Activated naive CD8-positive, alpha-beta T cell treated with anti-CD3 and anti-CD28 coated beads, Interleukin-2, amount 10 ng/mL, durations not matched to agents 7 days and 5 days (primary cell): ENCODE measurements around the gene CSNK2A3. TPM values are rescaled to one million over a fixed set of nuclear protein-coding genes. Genes with fewer than 3 reads are reported as not detected.
A peak's percentile ranks its signal among the peaks of the same experiment; 100 is the strongest.

Experiments used
- ATAC-seq: fragments of 150-1000 bp; cut with Tn5 transposase; one replicate; pipeline ENCODE4 v1.10.0; 2021; ENCODE audit warnings: low read depth, moderate library complexity
- POLR2A ChIA-PET: fragments of 350-600 bp; sonication (Branson Sonifier 250); formaldehyde crosslinking; loops from one replicate; lab custom pipeline; 2021; ENCODE audit warnings: antibody characterized with exemption; lab: Charles Lee
- DNase-seq: peaks from one replicate; pipeline ENCODE4 v3.0.0; 2021
- H3K27ac Mint-ChIP-seq: one replicate; pipeline ENCODE4 v1.8.0; 2022; ENCODE audit warnings: mild to moderate bottlenecking, mixed read lengths
- H3K27me3 Mint-ChIP-seq: one replicate; pipeline ENCODE4 v1.8.0; 2022; ENCODE audit warnings: mild to moderate bottlenecking, moderate library complexity, mixed read lengths
- H3K36me3 Mint-ChIP-seq: one replicate; pipeline ENCODE4 v1.8.0; 2021; ENCODE audit warnings: mild to moderate bottlenecking, mixed read lengths
- H3K4me1 Mint-ChIP-seq: one replicate; pipeline ENCODE4 v1.8.0; 2021; ENCODE audit warnings: mixed read lengths
- H3K4me3 Mint-ChIP-seq: one replicate; pipeline ENCODE4 v1.8.0; 2022; ENCODE audit warnings: mild to moderate bottlenecking, moderate library complexity, mixed read lengths
- H3K9me3 Mint-ChIP-seq: one replicate; pipeline ENCODE4 v1.8.0; 2021; ENCODE audit warnings: mixed read lengths
- total RNA-seq, 2 experiments: library from RNA; stranded (reverse); gene quantifications; one replicate each; pipeline ENCODE4 v1.2.3, GENCODE V29; 2021

The CSNK2A3 gene
- total RNA-seq, 2 experiments from 2014 or later: 1.2 to 1.4 TPM

GRCh38 chr11:11344045-11344444 is 9.0 kb downstream of the CSNK2A3 start:
- DNase-seq (no peak), ATAC-seq (peak; percentile 78)
- H3K27ac Mint-ChIP-seq: no peak overlapping the region
- POLR2A ChIA-PET: no interaction called here
- H3K9me3 Mint-ChIP-seq: no peaks in the 10 kb centered on the region
- peaks cover 2% of the 10 kb centered on the region for H3K27me3 Mint-ChIP-seq
- no peaks in the 10 kb centered on the region for H3K36me3 Mint-ChIP-seq
- peaks cover 5% of the 10 kb centered on the region for H3K4me1 Mint-ChIP-seq
- no peak overlapping the region for H3K4me3 Mint-ChIP-seq

DNA sequence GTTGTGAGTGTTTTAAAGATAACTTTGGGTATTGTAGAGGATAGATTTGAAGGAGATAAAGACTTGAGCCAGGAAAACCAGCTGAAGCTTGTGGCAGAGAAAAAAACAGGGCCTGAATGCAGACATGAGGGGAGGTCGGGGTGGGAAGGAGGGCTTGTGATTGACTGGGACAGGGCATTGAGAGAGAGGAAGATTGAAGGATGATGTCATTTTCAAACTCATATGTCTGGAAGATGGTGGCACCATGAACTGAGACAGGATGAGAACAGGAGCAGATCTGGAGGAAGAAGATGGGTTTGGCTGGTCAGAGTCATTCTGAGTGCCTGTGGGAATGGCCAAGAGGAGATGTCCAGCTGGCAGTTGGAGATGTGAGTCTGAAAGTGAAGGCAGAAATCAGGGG is 14.7 kb downstream of the CSNK2A3 start:
- H3K9me3 Mint-ChIP-seq: no peaks in the 10 kb centered on the region
- POLR2A ChIA-PET: no interaction called here

GRCh38 chr11:11336664-11337063 is 16.4 kb downstream of the CSNK2A3 start:
- no peak for ATAC-seq
- Mint-ChIP-seq H3K4me1 (peaks cover 2% of the 10 kb centered on the region), H3K36me3 (no peaks in the 10 kb centered on the region), H3K27me3 (no peaks in the 10 kb centered on the region), H3K4me3 (no peak overlapping the region), H3K9me3 (no peaks in the 10 kb centered on the region), H3K27ac (no peak overlapping the region)
- no peak for DNase-seq
- POLR2A ChIA-PET: no interaction called here

More for the DNA sequence above, 14.7 kb downstream of the CSNK2A3 start:
- no peak for DNase-seq
- H3K27ac Mint-ChIP-seq: no peak overlapping the region
- ATAC-seq: no peak
- no peaks in the 10 kb centered on the region for H3K27me3 Mint-ChIP-seq
- H3K36me3 Mint-ChIP-seq: no peaks in the 10 kb centered on the region
- H3K4me3 Mint-ChIP-seq: no peak overlapping the region
- H3K4me1 Mint-ChIP-seq: peaks cover 2% of the 10 kb centered on the region

GRCh38 chr11:11335043-11335442 is 18.0 kb downstream of the CSNK2A3 start:
- no peak for ATAC-seq
- H3K4me1 Mint-ChIP-seq: peaks cover 2% of the 10 kb centered on the region
- no peaks in the 10 kb centered on the region for H3K36me3 Mint-ChIP-seq
- H3K27me3 Mint-ChIP-seq: no peaks in the 10 kb centered on the region
- H3K9me3 Mint-ChIP-seq: no peaks in the 10 kb centered on the region
- no peak for DNase-seq
- no peak overlapping the region for H3K27ac Mint-ChIP-seq
- H3K4me3 Mint-ChIP-seq: no peak overlapping the region
- POLR2A ChIA-PET: no interaction called here

DNA sequence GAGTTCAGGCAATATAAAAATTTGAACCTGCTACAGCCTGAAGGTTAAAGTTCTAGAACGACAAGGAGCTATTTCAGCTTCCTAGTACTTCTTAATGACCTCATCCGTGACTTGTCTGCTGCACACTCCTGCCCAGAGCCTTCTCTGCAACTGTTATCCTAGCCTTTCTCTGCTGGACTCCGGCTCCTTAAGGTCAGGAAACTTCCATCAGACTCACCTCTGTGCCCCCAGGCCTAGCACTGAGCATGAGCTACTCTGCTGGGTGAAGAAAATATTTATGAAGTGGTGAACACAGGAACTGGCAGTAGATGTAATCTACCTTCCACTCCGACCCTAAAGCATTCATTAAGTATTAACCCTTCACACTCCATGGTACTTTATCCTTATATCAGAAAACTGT is 18.4 kb downstream of the CSNK2A3 start:
- POLR2A ChIA-PET: no interaction called here
- Mint-ChIP-seq H3K4me3 (no peak overlapping the region), H3K9me3 (no peaks in the 10 kb centered on the region), H3K27me3 (no peaks in the 10 kb centered on the region), H3K27ac (no peak overlapping the region), H3K4me1 (peaks cover 2% of the 10 kb centered on the region), H3K36me3 (no peaks in the 10 kb centered on the region)
- DNase-seq: no peak
- no peak for ATAC-seq

DNA sequence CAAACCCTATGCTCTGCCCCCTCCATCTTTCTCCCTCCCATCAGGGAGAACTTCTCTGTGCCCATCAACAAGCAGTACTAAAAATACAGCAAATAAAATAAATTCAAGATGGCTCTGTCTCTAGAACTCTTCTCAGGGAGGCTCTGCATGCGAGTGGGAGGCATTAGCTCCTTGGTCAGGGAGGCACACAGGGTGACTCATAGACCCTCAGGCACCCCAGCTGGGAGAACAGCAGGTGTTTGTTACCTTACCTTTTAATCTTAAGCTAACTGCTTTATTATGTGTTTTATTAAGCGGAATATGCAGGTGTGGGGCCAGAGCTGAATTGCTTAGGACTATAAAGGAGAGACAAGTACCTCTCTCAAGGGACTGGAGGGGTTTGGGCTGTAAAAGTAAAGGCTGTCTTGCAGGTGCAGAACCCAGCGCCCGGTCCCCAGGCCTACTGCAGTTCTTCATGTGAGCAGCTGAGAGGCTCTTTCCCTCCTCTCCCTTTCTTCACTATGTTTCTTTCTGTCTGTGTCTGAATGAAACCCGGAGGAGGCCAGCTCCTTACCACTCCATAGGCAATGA is 20.8 kb downstream of the CSNK2A3 start:
- H3K27me3 Mint-ChIP-seq: no peaks in the 10 kb centered on the region
- no peak overlapping the region for H3K27ac Mint-ChIP-seq
- DNase-seq: no peak
- POLR2A ChIA-PET: interaction anchor here (0.6 kb wide), 1 partner anchor 18 kb away, joined by 4 read pairs; no protein-coding TSS in a partner anchor
- H3K9me3 Mint-ChIP-seq: no peaks in the 10 kb centered on the region
- peaks cover 2% of the 10 kb centered on the region for H3K4me1 Mint-ChIP-seq
- H3K4me3 Mint-ChIP-seq: no peak overlapping the region
- ATAC-seq: no peak
- no peaks in the 10 kb centered on the region for H3K36me3 Mint-ChIP-seq

- ATAC-seq: no peak
- no peak overlapping the region for H3K27ac Mint-ChIP-seq
- H3K27me3 Mint-ChIP-seq: no peaks in the 10 kb centered on the region
- no peaks in the 10 kb centered on the region for H3K9me3 Mint-ChIP-seq
- H3K4me3 Mint-ChIP-seq: no peak overlapping the region
- H3K4me1 Mint-ChIP-seq: no peaks in the 10 kb centered on the region
- no peak for DNase-seq
- no peaks in the 10 kb centered on the region for H3K36me3 Mint-ChIP-seq
- POLR2A ChIA-PET: no interaction called here
Measured at GRCh38 chr11:11329062-11329806, 23.8 kb downstream of the CSNK2A3 start.

DNA sequence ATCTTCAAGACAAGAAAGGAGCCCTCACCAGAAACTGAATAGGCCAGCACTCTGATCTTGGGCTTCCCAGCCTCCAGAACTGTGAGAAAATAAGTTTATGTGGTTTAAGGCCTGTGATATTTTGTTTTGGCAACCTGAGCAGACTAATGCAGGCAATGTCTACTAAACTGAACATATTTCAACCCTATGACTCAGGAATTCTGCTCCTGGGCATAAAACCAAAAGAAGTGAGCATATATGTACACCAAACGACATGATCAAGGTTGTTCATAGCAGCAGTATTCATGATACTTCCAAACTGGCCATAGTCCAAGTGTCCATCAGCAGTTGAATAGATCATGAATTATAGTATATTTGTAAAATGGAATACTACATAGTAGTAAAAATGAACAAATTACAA is 29.0 kb downstream of the CSNK2A3 start:
- no peak for ATAC-seq
- no peaks in the 10 kb centered on the region for H3K36me3 Mint-ChIP-seq
- H3K4me1 Mint-ChIP-seq: no peaks in the 10 kb centered on the region
- no peak overlapping the region for H3K4me3 Mint-ChIP-seq
- H3K9me3 Mint-ChIP-seq: no peaks in the 10 kb centered on the region
- POLR2A ChIA-PET: no interaction called here
- DNase-seq: no peak
- peaks cover 2% of the 10 kb centered on the region for H3K27me3 Mint-ChIP-seq
- H3K27ac Mint-ChIP-seq: no peak overlapping the region

GRCh38 chr11:11322101-11322500 is 30.9 kb downstream of the CSNK2A3 start:
- POLR2A ChIA-PET: no interaction called here
- Mint-ChIP-seq H3K36me3 (no peaks in the 10 kb centered on the region), H3K4me3 (no peak overlapping the region), H3K9me3 (no peaks in the 10 kb centered on the region), H3K27ac (no peak overlapping the region), H3K4me1 (no peaks in the 10 kb centered on the region), H3K27me3 (peaks cover 2% of the 10 kb centered on the region)
- DNase-seq (no peak), ATAC-seq (no peak)

- POLR2A ChIA-PET: no interaction called here
- Mint-ChIP-seq H3K27me3 (peaks cover 2% of the 10 kb centered on the region), H3K9me3 (no peaks in the 10 kb centered on the region), H3K4me3 (no peak overlapping the region), H3K4me1 (no peaks in the 10 kb centered on the region), H3K27ac (no peak overlapping the region), H3K36me3 (no peaks in the 10 kb centered on the region)
- DNase-seq: no peak
- no peak for ATAC-seq
Measured at GRCh38 chr11:11320825-11321224, 32.2 kb downstream of the CSNK2A3 start.

GRCh38 chr11:11318961-11319360 is 34.1 kb downstream of the CSNK2A3 start:
- DNase-seq (no peak), ATAC-seq (no peak)
- peaks cover 2% of the 10 kb centered on the region for H3K27me3 Mint-ChIP-seq
- H3K4me1 Mint-ChIP-seq: no peaks in the 10 kb centered on the region
- H3K9me3 Mint-ChIP-seq: no peaks in the 10 kb centered on the region
- H3K36me3 Mint-ChIP-seq: no peaks in the 10 kb centered on the region
- no peak overlapping the region for H3K4me3 Mint-ChIP-seq
- no peak overlapping the region for H3K27ac Mint-ChIP-seq
- POLR2A ChIA-PET: no interaction called here

DNA sequence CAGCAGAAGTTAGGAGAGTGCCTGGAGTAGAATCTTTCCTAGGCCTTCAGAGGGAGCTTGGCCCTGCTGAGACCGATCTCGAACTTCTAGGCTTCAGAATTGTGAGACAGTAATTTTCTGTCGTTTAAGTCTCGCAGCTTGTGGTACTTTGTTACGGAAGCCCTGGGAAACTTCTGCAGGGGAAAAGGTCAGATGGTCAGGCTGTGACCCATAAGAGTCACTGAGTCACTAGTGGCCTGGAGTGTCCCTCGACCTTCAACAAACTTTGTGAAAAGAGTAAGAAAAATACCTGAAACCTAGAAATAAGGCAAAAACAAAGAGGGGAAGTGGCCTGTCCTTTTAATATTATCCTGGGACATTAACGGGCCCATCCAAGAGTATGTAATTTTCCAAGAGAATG is 34.6 kb downstream of the CSNK2A3 start:
- Mint-ChIP-seq H3K9me3 (no peaks in the 10 kb centered on the region), H3K27ac (no peak overlapping the region), H3K4me3 (no peak overlapping the region), H3K36me3 (no peaks in the 10 kb centered on the region), H3K4me1 (no peaks in the 10 kb centered on the region), H3K27me3 (peaks cover 2% of the 10 kb centered on the region)
- ATAC-seq: no peak
- POLR2A ChIA-PET: no interaction called here
- no peak for DNase-seq

DNA sequence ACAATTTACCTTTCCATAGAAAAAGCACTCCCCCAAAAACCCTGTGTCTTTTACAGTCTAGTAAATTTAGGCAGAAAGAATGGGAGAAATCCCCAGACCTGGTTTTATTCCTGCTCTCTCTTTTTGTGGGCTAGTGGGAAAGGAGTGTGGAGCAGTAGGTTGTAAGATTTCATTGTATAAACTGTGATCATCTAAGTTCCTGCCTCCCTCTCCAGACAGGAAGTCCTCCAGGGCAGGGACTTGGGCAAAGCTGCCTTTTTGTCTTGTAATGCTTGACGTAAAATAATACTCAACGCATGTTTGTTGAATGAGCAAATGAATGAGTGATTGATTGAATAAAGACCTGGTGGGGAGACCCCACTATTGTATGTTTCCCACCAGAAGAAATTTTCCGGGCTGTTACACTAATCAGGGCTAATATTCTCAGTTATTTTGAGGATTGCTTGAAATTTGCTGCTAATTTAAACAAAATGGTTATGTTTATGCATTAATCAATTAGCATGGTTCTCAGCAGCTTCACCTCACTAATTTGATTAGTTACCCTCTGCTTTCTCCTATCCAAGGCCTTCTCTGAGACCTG is 36.3 kb downstream of the CSNK2A3 start:
- ATAC-seq (no peak), DNase-seq (no peak)
- H3K36me3 Mint-ChIP-seq: no peaks in the 10 kb centered on the region
- POLR2A ChIA-PET: no interaction called here
- H3K27me3 Mint-ChIP-seq: peaks cover 2% of the 10 kb centered on the region
- H3K4me3 Mint-ChIP-seq: no peak overlapping the region
- no peaks in the 10 kb centered on the region for H3K4me1 Mint-ChIP-seq
- H3K9me3 Mint-ChIP-seq: peaks cover 2% of the 10 kb centered on the region
- H3K27ac Mint-ChIP-seq: no peak overlapping the region
